Right lobe of liver (tissue), 6 donors: ENCODE measurements around the gene RAB4A. TPM values are rescaled to one million over a fixed set of nuclear protein-coding genes. Genes with fewer than 3 reads are reported as not detected.

Experiments
- ATAC-seq, 4 donors: fragments of 200-7000 bp; cut with Tn5 transposase; one replicate each; pipeline ENCODE4 v1.9.1; 2020; ENCODE audit warnings: mild to moderate bottlenecking in 4 of 4, moderate library complexity in 4 of 4
- DNase-seq, 3 donors: peaks; one replicate each; pipeline ENCODE4 v3.0.0-alpha.2; 2020
- H3K27ac ChIP-seq, 3 donors: fragments of 200-600 bp; one replicate each; pipeline ENCODE4 v1.8.0; 2022
- H3K27me3 ChIP-seq, 2 donors: fragments of 200-600 bp; one replicate each; pipeline ENCODE4 v1.8.0; 2022
- H3K36me3 ChIP-seq, 4 donors: fragments of 200-600 bp; sonication (generic) in 1 of 4; one replicate each; pipeline versions ENCODE4 v1.5.1 to v1.8.0; 2017 to 2022; ENCODE audit warnings: control low read depth in 1 of 4
- H3K4me1 ChIP-seq, 4 donors: fragments of 200-600 bp; sonication (generic) in 1 of 4; one replicate each; pipeline versions ENCODE4 v1.5.1 to v1.8.0; 2017 to 2022; ENCODE audit warnings: control low read depth in 1 of 4
- H3K4me3 ChIP-seq, 3 donors: fragments of 200-600 bp; one replicate each; pipeline ENCODE4 v1.8.0; 2022
- H3K9me3 ChIP-seq, 4 donors: fragments of 200-600 bp; sonication (generic) in 1 of 4; one replicate each; pipeline versions ENCODE4 v1.5.1 to v1.8.0; 2017 to 2022; ENCODE audit warnings: control low read depth in 1 of 4
- CTCF ChIP-seq, 4 donors: fragments of 200-600 bp in 3 of 4; fragments of 450-650 bp in 1 of 4; IDR thresholded peaks; one replicate each; pipeline versions ENCODE4 v1.5.1 to v1.8.0; 2016 to 2022; ENCODE audit warnings: antibody characterized with exemption in 4 of 4, mild to moderate bottlenecking in 2 of 4
- POLR2A ChIP-seq: fragments of 450-650 bp; IDR thresholded peaks from one replicate; pipeline ENCODE4 v1.6.1; 2017; ENCODE audit warnings: antibody characterized with exemption, mild to moderate bottlenecking
- WGBS: methylation state at CpG from one replicate; pipeline ENCODE4 v1.1.6; 2018; ENCODE audit warnings: low coverage, low lambda C conversion rate; ENCODE audit not compliant: insufficient coverage; ENCODE audit errors: missing lambda C conversion rate; 5-methylcytosine and 5-hydroxymethylcytosine counted together
- intact Hi-C, 2 donors: fragments of 100-400 bp; cut with DNase I; formaldehyde crosslinking; loops; one replicate each; pipeline versions ENCODE4 v1.11.2 to v1.14.1; 2022
- total RNA-seq, 6 experiments: library from RNA; depleted of rRNA in 2 of 6; stranded (reverse); fragments of >200 nt in 2 of 6; fragmentation: NEBNext Ultra II Directional in 3 of 6; extraction: Animal tissue kit (Norgen Biotek cat#: 25700) in 3 of 6; gene quantifications; one replicate each; pipeline versions ENCODE4 v1.1.0 to v1.2.4, GENCODE V29; 2016 to 2023
- donor health status: DM: no; HTN: yes; CAD: no.
- donor health status: DM: no; HTN: no; CAD: no.
- donor health status: DM: no; HTN: no; CAD: no.
- donor health status: DM: no; HTN: yes; CAD: no.
- donor health status: DM: no; HTN: yes; CAD: no.

The RAB4A gene
- total RNA-seq, 6 experiments from 2014 or later: 23.3 to 66.4 (median 50.0) TPM

GRCh38 chr1:229347528-229347927, 76.6 kb downstream of the RAB4A start:
- intact Hi-C loops: no loop called here
- no peak overlapping the region for H3K27ac ChIP-seq
- TF ChIP-seq CTCF (IDR thresholded peaks at IDR 0.05) (no peak), POLR2A (no peak)
- H3K27me3 ChIP-seq: no peaks in the 10 kb centered on the region
- no peaks in the 10 kb centered on the region for H3K4me1 ChIP-seq
- no peaks in the 10 kb centered on the region for H3K9me3 ChIP-seq
- ATAC-seq (no peak), DNase-seq (no peak)
- no peak overlapping the region for H3K4me3 ChIP-seq
- 55% methylated on average over 3 of the region's 3 CpGs for WGBS
- H3K36me3 ChIP-seq: no peaks in the 10 kb centered on the region

DNA sequence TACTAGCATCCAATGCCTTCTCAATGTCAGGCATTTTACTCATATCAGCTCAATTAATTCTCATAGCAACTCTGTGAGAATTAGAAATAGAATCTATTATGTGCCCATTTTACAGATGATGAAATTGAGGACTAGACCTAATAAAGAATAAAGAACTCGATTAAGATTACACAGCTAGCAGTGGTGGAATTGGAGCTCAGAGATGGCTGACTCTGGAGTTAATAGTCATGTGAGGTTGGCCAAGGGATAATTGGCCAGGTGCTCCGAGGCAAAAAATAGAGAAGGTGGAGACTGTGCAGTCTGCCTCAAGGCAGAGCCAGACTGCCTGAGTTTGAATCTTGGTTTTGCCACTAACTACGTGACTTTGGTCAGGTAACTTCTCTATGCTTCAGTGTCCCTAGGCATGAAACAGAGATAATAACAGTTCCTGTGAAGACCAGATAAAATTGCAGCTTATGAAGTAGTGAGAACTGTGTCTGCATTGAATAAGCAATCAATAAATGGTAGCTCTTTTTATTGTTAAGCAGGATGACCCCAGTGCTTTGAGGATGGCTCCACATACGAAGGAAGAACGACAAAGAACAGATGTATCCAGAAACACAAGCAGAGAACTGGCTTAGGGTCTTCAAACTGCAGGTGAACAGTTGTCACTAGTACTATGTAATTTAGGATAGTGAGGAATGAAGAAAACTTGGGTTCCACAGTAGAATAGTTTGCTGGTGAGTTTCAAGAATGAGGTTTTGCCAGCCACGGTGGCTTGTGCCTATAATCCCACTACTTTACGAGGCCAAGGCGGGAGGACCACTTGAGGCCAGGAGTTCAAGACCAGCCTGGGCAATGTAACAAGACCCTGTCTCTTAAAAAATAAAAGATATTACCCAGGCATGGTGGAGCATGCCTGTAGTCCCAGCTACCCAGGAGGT, 78.8 kb downstream of the RAB4A start:
- Histone ChIP-seq H3K4me1 (no peaks in the 10 kb centered on the region), H3K4me3 (no peak overlapping the region), H3K9me3 (no peaks in the 10 kb centered on the region), H3K27ac (no peak overlapping the region), H3K27me3 (no peaks in the 10 kb centered on the region), H3K36me3 (no peaks in the 10 kb centered on the region)
- DNase-seq (no peak), ATAC-seq (no peak)
- intact Hi-C loops: no loop called here
- 58% methylated on average over 8 of the region's 8 CpGs for WGBS
- TF ChIP-seq CTCF (IDR thresholded peaks at IDR 0.05) (no peak), POLR2A (no peak)

DNA sequence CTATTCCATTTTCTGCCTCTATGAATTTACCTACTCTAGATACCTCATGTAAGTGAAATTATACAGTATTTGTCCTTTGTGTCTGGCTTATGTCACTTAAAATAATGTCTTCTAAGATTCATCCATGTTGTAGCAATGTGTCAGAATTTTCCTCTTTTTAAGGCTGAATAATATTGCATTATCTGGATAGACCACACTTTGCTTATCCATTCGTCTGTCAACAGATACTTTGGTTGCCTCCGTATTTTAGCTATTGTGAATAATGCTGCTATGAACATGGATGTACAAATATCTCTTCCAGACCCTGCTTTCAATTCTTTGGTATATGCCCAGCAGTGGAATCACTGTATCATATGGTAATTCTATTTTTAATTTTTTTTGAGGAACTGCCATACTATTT, 82.1 kb downstream of the RAB4A start:
- no peak for ATAC-seq
- WGBS: 78% methylated on average over 2 of the region's 2 CpGs
- Histone ChIP-seq H3K27me3 (no peaks in the 10 kb centered on the region), H3K4me1 (no peaks in the 10 kb centered on the region), H3K9me3 (no peaks in the 10 kb centered on the region), H3K27ac (no peak overlapping the region), H3K4me3 (no peak overlapping the region), H3K36me3 (no peaks in the 10 kb centered on the region)
- intact Hi-C loops: no loop called here
- DNase-seq: no peak
- TF ChIP-seq POLR2A (no peak), CTCF (IDR thresholded peaks at IDR 0.05) (no peak)

GRCh38 chr1:229354226-229354625, 83.3 kb downstream of the RAB4A start:
- no peaks in the 10 kb centered on the region for H3K9me3 ChIP-seq
- no peaks in the 10 kb centered on the region for H3K27me3 ChIP-seq
- DNase-seq (no peak), ATAC-seq (no peak)
- no peaks in the 10 kb centered on the region for H3K36me3 ChIP-seq
- H3K27ac ChIP-seq: no peak overlapping the region
- intact Hi-C loops: no loop called here
- no peak overlapping the region for H3K4me3 ChIP-seq
- TF ChIP-seq CTCF (IDR thresholded peaks at IDR 0.05) (no peak), POLR2A (no peak)
- H3K4me1 ChIP-seq: no peaks in the 10 kb centered on the region

Other genes with a start within 250 kb of the RAB4A start
- gene CCSAP, start 71.9 kb downstream of the RAB4A start, total RNA-seq: 1 to 10 TPM; 1.4 to 3.2 (median 1.7) TPM
- 10 to 100 TPM in 1 of 6 experiments, 1 to 10 TPM in 4, not detected in 1; 1.1 to 14.2 (median 1.3) TPM for gene ACTA1, start 163.0 kb downstream of the RAB4A start, total RNA-seq
- 10 to 100 TPM in 5 of 6 experiments, 1 to 10 TPM in 1; 8.5 to 14.4 (median 11.5) TPM for gene NUP133, start 237.2 kb downstream of the RAB4A start, total RNA-seq